ENCODE data around the gene SLC9A1. TPM values are rescaled to one million over a fixed set of nuclear protein-coding genes. Genes with fewer than 3 reads are reported as not detected.

SLC9A1 gene
- total RNA-seq, 1 donor from 2014 or later, result 20.2 TPM

DNA sequence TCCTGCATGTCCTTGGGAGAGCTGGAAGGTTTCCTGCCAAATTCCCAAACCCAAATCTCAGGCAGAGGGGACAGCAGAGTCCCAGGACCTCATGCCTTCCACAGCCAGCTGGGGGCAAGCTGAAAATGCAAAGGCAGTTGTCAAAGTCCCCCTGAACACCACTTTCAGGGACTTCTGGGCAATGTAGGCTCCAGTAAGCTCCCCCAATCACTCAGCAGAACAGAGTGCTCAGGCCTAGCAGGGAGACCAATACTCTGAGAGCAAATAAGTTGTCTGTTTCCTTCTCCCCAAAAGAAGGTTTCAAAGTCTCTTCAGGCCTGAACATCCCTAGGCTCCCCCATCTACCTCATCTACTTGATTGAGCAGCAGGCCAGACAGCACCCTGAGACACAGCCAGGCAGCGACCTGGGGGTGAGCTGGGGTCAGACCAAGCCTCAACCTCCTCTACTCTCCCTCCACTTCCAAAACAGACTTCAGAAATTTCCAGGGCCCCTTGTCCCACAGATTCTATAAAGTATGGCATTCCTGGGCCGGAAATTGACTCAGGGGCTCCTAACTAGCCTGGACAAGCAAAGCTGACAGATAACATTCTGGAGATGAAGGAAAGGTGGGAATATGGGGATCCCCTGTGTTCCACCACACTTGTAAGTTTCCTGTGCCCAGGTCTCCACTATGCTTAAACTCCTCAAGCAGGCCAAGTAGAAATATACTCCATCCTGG is 1.9 kb downstream of the SLC9A1 start:
- intact Hi-C loops (cut with DNase I), result loop anchor here (2.0 to 5.0 kb wide), 2 partner anchors 20 to 84 kb away; no protein-coding TSS in a partner anchor
- no peak for DNase-seq (ENCODE audit: missing footprints)
- ATAC-seq, result peak; percentile 1

DNA sequence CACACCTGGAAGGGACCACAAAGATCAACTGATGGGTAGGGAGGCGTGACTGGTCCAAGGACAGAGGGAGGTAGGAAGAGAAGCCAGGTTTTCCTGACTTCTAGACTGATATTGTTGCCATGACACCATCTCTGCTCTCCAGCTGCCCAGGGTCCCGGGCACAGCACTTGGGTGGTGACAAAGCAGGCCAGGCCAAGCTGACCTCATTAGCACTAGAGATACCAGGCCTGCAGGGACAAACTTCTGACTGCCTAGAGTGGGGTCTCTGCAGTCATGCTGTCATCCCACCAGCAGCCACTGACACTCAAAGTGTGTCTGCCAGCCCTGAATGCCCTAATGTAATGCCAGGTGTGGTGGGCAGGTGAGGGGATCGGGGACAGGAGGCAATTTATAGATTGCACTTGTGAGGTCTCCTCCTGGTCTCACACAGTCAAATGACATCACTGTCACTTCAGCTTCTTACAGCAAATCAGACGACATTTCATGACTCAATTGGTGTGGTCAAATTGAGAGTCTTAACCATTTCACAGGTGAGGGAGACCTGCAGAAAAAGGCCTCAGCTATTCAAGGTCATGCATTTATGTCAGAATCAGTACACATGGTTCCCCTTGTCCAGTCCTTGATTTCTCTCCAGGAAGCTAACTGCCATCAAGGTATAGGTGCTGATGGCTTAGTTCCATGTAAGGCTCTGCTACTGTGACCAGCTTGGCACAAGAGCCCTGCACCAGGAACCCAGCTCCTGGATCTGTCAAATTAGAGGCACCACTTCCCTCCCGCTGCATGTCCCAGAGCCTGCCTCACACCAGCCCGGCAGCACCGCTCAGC is 2.7 kb downstream of the SLC9A1 start:
- ATAC-seq (peak; percentile 66), DNase-seq (ENCODE audit: missing footprints) (peak; percentile 73)
- intact Hi-C loops (cut with DNase I), result loop anchor here (2.0 to 5.0 kb wide), 2 partner anchors 19 to 85 kb away; no protein-coding TSS in a partner anchor

DNA sequence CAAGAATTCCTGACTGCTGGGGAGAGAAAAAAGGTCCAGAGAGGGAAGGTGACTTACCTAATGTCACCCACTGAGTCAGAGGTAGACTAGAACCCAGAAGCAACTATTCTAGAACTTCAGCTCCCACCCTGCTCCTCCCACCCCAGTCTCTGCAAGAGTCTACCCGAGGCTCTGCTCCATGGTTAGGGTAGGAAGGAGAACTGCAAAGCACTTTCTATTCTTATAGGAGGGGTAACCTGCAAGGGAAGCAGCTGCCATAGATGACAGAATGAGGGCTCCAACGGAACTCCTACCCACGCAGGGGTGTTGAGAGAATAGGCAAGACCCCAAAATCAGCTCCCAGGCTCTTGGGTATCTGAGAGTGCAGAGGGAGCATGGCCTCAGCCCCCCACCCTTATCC is 4.3 kb downstream of the SLC9A1 start:
- intact Hi-C loops (cut with DNase I), result loop anchor here (5.0 kb wide), 1 partner anchor 87 kb away; no protein-coding TSS in a partner anchor
- DNase-seq (ENCODE audit: missing footprints), result no peak
- ATAC-seq, result no peak

DNA sequence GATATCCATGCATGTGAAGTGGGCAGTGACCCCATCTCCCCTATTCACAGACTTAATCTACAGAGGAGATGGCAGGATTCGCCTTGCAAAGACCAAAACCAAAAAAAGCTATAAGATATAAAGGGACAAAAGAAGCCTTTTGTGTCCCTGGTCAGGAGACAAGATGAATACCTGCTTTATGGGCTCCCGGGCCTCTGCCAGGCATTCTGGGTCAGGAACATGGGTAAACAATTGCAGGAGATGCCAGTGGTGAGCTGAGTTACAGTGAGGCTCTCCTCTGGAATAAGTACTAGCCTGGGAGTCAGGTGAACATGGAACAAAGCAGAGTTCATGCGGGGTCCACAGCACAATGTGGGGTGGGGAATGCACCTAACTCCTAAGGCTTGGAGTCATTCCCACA is 4.7 kb downstream of the SLC9A1 start:
- no peak for DNase-seq (ENCODE audit: missing footprints)
- intact Hi-C loops (cut with DNase I), result loop anchor here (5.0 kb wide), 1 partner anchor 87 kb away; no protein-coding TSS in a partner anchor
- ATAC-seq, result no peak

DNA sequence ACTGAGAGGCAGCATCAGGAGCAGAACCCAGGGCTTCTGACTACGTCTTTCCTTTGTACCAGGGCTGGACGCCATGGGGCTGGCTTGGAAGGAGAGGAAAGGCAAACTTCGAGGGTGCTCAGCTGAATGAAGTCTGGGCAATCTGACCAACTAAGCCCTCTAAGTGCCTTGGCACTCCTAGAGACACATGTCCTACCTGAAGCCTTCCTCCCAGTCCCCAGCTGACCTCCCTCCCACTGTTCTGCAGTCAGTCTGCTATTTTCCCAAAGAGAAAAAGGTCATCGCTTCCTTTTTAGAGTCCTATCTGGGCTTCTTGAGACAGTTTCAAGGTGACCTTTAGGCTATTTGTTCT is 5.2 kb downstream of the SLC9A1 start:
- intact Hi-C loops (cut with DNase I), result loop anchor here (5.0 kb wide), 1 partner anchor 88 kb away; no protein-coding TSS in a partner anchor
- no peak for ATAC-seq
- DNase-seq (ENCODE audit: missing footprints), result no peak

DNA sequence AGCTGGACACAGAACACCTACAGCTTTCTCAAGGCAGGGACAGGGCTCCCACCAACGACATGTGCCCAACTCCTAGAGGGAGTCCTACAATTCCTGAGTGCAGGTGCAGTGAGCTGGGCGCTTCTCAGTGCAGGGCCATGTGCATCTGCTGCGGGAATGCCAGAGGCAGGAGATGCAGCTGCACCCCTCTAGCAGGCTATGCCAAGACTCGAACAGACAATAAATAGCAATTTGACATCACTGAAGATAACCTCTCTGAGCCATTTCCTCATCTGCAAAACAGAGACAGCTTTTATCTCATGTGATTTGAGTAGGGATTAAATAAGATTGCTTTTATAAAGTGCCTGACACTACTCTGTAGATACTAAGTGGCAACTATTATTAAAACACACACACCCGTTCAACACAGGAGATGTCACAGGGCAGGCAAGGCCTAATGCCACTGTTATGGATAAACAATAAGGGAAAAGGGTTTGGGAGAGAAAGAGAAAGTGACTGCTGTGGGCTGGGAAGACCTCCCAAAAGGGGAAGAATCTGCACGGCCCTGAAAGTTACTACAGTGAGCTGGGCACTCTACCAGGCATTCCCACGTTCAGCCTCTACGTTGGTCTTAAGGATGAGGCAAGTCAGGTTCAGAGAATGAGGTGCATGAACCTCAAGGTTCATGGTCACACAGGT is 5.7 kb downstream of the SLC9A1 start:
- no peak for DNase-seq (ENCODE audit: missing footprints)
- no peak for ATAC-seq
- intact Hi-C loops (cut with DNase I), result no loop called here

DNA sequence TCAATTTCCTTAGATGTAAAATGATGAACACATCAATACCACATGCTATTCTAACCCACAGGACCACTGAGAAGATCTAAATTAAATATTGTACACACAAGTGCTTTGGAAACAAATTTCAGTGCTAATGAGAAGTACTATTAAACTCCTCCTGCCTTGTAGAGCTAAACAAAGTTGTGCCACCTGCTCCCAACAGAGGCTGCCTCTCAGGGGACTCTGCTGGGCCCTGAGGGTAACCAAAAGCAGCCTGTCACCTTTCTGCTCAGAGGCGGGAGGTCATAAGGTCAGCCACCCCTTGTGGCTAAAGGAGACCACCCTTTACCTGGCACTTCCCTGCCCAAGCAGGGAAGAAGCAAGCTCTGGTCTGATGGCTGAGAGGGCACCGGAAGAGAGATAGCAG is 6.3 kb downstream of the SLC9A1 start:
- intact Hi-C loops (cut with DNase I), result no loop called here
- ATAC-seq (no peak), DNase-seq (ENCODE audit: missing footprints) (no peak)

DNA sequence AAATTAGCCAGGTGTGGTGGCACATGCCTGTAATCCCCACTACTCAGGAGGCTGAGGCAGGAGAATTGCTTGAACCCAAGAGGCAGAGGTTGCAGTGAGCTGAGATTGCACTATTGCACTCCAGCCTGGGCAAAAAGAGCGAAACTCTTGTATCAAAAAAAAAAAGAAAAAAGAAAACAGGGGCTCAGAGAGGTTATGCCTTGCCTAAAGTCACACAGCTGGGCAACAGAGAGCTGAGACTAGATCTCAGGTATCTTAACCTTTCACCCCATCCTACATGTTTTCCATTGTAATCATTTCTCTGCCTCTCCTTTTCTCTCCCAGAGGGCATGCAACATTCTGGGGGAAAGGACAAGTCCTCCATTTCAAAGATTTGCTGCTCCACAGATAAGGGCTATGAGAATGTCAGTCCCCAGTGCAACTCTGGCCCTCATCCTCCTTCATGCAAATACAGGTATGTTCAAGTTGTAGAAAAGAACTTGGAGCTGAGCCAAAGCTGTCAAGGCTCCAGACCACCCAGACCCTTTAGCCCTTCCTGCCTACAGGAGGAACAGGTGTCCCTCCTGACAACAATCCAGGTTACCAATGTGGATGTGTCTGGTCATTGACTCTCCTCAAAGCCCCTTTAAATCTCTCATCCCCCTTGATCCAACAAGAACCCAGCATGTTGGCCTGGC is 6.9 kb downstream of the SLC9A1 start:
- DNase-seq (ENCODE audit: missing footprints) (no peak), ATAC-seq (no peak)
- intact Hi-C loops (cut with DNase I), result no loop called here

DNA sequence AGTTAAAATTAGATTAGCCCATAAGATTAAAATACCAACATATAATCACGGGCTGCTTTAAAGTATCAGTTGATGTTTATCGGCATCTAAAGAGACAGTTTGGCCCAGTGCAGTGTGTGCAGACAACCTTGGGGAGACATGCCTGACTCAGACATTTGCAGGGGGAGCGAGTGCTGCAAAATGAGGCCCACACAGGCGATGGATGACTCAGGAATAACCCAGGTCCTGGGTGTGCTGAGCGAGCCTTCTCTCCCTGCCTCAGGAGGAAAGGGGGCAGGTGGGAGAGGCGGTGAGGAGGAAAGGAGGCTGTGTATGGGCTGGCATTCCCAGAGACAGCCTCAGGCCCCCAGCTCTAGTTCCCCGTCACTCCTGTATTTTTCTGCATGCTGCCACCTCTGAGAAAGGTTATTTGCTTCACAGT is 9.0 kb downstream of the SLC9A1 start:
- DNase-seq (ENCODE audit: missing footprints) (no peak), ATAC-seq (no peak)
- intact Hi-C loops (cut with DNase I), result no loop called here

DNA sequence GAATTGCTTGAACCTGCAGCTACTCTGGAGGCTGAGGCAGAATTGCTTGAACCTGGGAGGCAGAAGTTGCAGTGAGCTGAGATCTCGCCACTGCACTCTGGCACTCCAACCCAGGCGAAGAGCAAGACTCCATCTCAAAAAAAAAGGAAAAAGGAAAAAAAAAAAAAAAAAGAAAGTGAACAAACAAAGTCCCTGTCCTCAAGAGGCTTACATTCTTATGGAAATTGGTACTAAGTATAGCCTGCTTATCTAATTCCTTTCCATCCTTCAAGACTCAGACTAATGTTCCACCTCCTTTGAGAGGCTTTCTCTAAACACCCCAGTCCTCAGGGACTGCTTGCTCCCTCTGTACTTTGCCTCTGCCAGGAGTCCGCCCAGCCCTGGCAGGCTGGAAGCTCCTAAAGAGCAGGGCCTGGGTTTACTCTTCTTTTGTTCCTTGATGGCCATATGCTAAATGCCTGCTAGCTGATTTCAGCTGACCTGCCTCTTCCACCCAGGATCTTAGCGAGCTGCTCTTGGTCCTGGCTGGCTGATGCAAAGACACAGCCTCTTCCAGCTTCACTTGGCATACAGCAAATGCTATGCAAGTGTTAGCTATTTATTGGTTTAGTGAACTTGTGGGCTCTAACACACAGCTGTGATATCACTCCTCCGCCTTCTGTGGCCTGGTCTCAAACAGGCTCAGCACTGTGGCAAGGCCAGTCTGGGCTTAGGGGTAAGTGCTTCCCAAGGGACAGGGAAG is 9.8 kb downstream of the SLC9A1 start:
- peak; percentile 38 for ATAC-seq
- intact Hi-C loops (cut with DNase I), result no loop called here
- DNase-seq (ENCODE audit: missing footprints), result peak; percentile 73

DNA sequence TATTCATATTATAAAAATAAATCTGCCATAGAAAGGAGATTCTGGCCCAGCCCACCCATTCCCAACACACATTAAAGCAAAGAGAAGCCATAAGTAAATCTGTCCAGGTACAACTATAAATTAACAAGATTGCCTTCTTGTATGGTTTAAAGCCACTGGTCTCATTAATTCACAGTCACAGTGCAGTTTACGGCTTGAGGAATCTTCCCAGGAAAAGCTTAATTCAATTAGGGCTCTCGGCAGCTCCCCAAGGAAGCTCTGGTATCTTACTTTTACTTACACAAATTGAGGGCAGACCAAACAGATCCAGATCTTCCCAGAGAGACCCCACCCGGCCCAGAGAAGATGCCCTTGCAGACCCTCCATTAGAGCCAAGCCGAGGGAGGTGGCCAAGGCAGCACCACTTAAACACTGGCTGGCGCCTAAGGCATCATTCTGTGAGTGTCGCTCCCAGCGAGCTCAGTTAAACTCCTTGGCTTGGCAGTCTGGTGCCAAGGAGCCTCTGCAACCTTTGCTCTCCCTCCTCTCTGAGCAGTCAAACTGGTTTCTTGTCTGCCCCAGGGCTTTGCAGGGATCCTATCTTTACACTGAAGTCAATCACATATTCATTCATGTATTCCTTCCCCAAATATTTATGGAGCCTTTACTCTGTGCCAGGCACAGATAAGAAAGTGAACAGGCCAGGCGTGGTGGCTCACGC is 10.7 kb downstream of the SLC9A1 start:
- intact Hi-C loops (cut with DNase I), result no loop called here
- ATAC-seq (no peak), DNase-seq (ENCODE audit: missing footprints) (no peak)

DNA sequence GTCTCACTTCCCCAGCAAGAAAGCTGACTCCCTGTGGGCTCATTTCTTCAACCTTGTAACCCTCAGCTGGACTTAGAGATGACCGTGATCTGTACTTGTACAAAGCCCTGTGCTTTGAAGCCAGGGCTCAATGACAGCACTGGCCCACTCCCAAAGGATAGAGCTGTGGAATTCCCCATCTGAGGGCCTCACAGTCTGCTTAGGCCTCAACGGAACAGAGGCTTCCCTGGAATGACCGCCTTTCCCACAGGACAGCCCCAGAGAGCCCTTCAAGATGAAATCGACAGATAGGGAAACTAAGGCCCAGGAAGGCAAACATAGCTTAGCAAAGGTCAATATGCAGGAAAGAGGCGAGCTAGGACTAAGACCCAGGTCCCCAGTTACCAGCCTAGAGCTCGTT is 11.5 kb downstream of the SLC9A1 start:
- ATAC-seq, result peak; percentile 59
- intact Hi-C loops (cut with DNase I), result no loop called here
- DNase-seq (ENCODE audit: missing footprints), result no peak

DNA sequence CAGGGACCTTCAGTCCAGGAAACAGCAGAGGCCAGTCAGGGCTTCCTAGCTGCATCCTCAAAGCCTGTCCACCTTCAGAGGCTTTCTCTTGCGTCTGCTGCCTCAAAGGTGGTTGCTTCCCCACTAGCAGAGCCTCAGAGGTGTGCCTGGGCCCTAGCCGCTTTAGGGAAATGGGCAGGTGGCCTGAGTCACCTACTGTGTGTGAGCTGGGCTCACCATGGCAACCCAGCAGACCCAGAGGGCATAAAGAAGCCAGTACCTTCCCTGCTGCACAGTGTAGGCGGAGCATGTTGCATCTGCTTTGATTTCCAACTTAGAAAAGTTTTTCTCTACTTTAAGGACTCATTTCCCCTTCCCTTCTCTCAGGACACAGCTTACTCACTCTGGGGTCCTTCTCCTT is 12.5 kb downstream of the SLC9A1 start:
- ATAC-seq (no peak), DNase-seq (ENCODE audit: missing footprints) (no peak)
- intact Hi-C loops (cut with DNase I), result no loop called here

DNA sequence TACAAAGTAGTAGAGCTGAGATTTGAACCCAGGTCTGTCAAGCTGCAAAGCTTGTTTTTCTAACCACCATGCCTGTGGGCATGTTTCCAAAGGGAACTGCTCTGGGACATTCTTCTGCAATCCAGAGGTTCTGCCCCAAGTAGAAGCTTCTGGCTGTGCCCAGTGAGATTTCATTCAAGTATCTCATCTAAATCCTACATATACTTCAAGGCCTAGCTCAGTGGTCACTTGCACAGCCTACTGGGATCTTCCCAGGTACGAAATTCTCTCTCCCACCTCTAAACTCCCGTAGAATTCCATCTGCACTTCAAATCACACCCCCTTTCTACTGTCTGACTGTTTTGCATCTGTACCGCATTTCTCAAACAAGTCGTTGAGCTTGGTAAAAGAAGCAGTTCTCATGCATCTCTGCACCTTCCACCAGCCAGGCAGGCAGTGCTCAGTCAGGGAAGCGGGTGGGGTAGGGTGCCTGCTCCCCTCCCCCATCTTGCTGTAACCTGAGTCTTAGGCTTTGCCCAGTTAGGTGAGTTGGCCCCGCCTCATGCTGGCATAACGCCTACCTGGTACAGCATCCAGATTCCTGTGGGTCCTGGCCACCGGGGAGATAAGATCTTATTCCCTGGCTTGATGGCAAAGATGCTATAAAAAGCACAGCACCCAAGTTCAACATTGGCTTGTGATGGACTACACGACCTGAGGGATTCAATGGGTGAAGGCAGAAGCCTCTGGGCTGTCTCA is 13.5 kb downstream of the SLC9A1 start:
- no peak for DNase-seq (ENCODE audit: missing footprints)
- no peak for ATAC-seq
- intact Hi-C loops (cut with DNase I), result no loop called here

DNA sequence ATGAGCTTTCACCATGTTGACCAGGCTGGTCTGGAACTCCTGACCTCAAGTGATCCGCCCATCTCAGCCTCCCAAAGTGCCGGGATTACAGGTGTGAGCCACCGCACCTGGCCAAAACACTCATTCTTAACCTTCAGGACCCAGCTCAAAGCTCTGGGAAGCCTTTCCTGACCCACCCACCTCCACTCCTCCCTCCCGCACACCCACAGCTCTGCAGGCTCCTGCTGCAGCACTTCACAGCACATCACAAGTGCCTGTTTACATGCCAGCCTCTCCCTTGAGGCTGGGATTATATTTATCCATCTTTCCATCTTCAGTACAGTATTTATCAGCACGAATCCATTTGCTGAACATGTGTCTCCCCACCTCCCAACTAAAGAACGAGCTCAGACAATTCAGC is 14.9 kb downstream of the SLC9A1 start:
- intact Hi-C loops (cut with DNase I), result no loop called here
- no peak for DNase-seq (ENCODE audit: missing footprints)
- no peak for ATAC-seq

DNA sequence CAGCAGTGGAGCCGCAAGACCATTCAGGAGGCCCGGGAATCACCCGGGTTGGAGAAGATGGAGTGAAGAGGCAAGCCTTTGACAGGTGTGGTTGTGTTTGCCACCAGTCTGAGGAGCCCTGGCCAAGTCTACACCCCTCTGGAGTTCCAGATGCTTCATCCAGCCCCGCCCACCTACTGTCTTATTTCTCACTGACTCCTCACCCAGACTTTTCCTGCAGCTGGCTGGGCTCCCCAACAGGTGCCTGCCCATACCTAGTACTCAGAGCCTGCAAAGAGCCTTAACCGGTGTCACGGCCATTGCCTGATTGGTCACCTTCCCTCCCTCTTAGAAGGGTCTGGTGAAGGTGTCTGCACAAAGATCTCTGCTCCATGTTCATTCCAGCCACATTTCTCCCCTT is 16.0 kb downstream of the SLC9A1 start:
- DNase-seq (ENCODE audit: missing footprints) (no peak), ATAC-seq (no peak)
- intact Hi-C loops (cut with DNase I), result no loop called here

DNA sequence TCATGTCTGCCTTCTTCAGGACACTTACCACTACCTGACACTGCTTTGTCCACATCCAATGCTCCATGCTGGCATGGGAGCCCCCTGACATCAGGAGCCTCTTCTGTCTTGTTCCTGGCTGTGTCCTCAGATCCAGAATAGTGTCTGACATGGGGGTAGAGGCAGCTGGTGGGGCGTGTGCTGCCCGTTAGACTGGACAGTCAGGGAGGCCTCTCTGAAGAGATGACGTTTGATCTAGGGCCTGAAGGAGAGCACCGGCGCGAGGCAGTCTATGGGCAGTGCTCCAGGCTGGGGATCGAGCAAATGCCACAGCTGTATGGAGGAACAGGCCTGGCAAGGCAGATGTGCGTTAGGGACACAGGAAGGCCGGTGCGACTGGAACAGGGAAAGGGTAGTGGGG is 16.6 kb downstream of the SLC9A1 start:
- ATAC-seq, result no peak
- intact Hi-C loops (cut with DNase I), result no loop called here
- DNase-seq (ENCODE audit: missing footprints), result no peak
